Occipital lobe (tissue), 2 donors: Measurements from ENCODE around the gene TP53. TPM values are rescaled to one million over a fixed set of nuclear protein-coding genes. Genes with fewer than 3 reads are reported as not detected.
"Not testable (repeated sequence)": the region's sequence is repeated elsewhere in the genome, so short reads cannot be mapped to it uniquely, and the experiment has no call there.

Experiments
- DNase-seq: peaks from one replicate; lab custom pipeline; 2025; lab: John Stamatoyannopoulos, UW
- total RNA-seq: library from RNA; depleted of rRNA; stranded (reverse); fragments of >200 nt; gene quantifications from one replicate; pipeline ENCODE4 v1.2.3, GENCODE V29; 2014

Gene TP53
- total RNA-seq, 1 donor from 2014 or later, result 9.4 TPM

- DNase-seq, result no peak
Measured at GRCh38 chr17:7632492-7632894, 54.8 kb downstream of the TP53 start.

- no peak for DNase-seq
Measured at GRCh38 chr17:7631398-7632380, 55.6 kb downstream of the TP53 start.

- DNase-seq, result no peak
Measured at GRCh38 chr17:7629939-7630571, 57.2 kb downstream of the TP53 start, which contains the start of gene SHBG. Gene SHBG (plus strand): TSS chr17:7630135. CDS start chr17:7630173, 38 bp downstream.

GRCh38 chr17:7627250-7628121 lies 59.8 kb downstream of the TP53 start, which contains the start of gene SAT2:
Gene SAT2 (minus strand): TSS chr17:7627821. CDS start chr17:7627635, 186 bp downstream.
- DNase-seq, result peak; percentile 96

- no peak for DNase-seq
Measured at GRCh38 chr17:7626956-7627249, 60.4 kb downstream of the TP53 start.

- no peak for DNase-seq
Measured at GRCh38 chr17:7626307-7626706, 61.0 kb downstream of the TP53 start.

GRCh38 chr17:7625749-7626148 lies 61.5 kb downstream of the TP53 start:
- not testable (repeated sequence) for DNase-seq

- no peak for DNase-seq
Measured at GRCh38 chr17:7623661-7624060, 63.6 kb downstream of the TP53 start.

GRCh38 chr17:7620835-7621234 lies 66.5 kb downstream of the TP53 start:
- DNase-seq, result no peak

GRCh38 chr17:7618608-7619007 lies 68.7 kb downstream of the TP53 start:
- no peak for DNase-seq

Other genes starting within 250 kb of the TP53 start
- gene FGF11, start 248.0 kb downstream of the TP53 start, total RNA-seq, result 18.2 TPM
- gene CHRNB1, start 242.4 kb downstream of the TP53 start, total RNA-seq, result 17.2 TPM
- gene ZBTB4, start 207.9 kb downstream of the TP53 start, total RNA-seq, result 17.6 TPM
- gene SLC35G6, start 206.0 kb downstream of the TP53 start, total RNA-seq, result not detected
- 54.6 TPM for gene POLR2A, start 203.1 kb downstream of the TP53 start, total RNA-seq
- gene TNFSF12, start 138.4 kb downstream of the TP53 start, total RNA-seq, result 3.3 TPM
- 0.31 TPM for gene TNFSF13, start 128.7 kb downstream of the TP53 start, total RNA-seq
- 84.8 TPM for gene SENP3, start 125.6 kb downstream of the TP53 start, total RNA-seq
- 0.62 TPM for gene CD68, start 107.9 kb downstream of the TP53 start, total RNA-seq
- gene MPDU1, start 103.6 kb downstream of the TP53 start, total RNA-seq, result 34.8 TPM
- gene SOX15, start 97.4 kb downstream of the TP53 start, total RNA-seq, result 0.47 TPM
- 51.9 TPM for gene FXR2, start 72.6 kb downstream of the TP53 start, total RNA-seq
- 32.8 TPM for gene SAT2, start 59.7 kb downstream of the TP53 start, total RNA-seq
- gene SHBG, start 57.4 kb downstream of the TP53 start, total RNA-seq, result not detected
- 5.0 TPM for gene ATP1B2, start 36.6 kb downstream of the TP53 start, total RNA-seq
- gene WRAP53, start 987 bp upstream of the TP53 start, total RNA-seq, result 9.5 TPM
- 13.7 TPM for gene EFNB3, start 17.7 kb upstream of the TP53 start, total RNA-seq
- gene DNAH2, start 30.3 kb upstream of the TP53 start, total RNA-seq, result 0.62 TPM
- 16.4 TPM for gene KDM6B, start 146.7 kb upstream of the TP53 start, total RNA-seq
- gene TMEM88, start 167.6 kb upstream of the TP53 start, total RNA-seq, result 1.2 TPM
- 20.1 TPM for gene NAA38, start 170.1 kb upstream of the TP53 start, total RNA-seq
- 14.2 TPM for gene CYB5D1, start 170.5 kb upstream of the TP53 start, total RNA-seq
- gene CHD3, start 201.3 kb upstream of the TP53 start, total RNA-seq, result 337 TPM
- gene RNF227, start 228.8 kb upstream of the TP53 start, total RNA-seq, result 7.3 TPM
- 2.7 TPM for gene KCNAB3, start 242.4 kb upstream of the TP53 start, total RNA-seq
- gene TRAPPC1, start 244.5 kb upstream of the TP53 start, total RNA-seq, result 22.3 TPM
- gene CNTROB, start 244.7 kb upstream of the TP53 start, total RNA-seq, result 23.4 TPM